H1 (cell line): Measurements from ENCODE around the gene ZNF681. TPM values are rescaled to one million over a fixed set of nuclear protein-coding genes. Genes with fewer than 3 reads are reported as not detected.

Source experiments
- CTCF ChIP-seq, 3 experiments: IDR thresholded peaks; 1 replicate in 2 of 3; 2 replicates in 1 of 3; pipeline versions ENCODE4 v1.5.1 to v1.6.1; 2011; ENCODE audit warnings: low read length in 3 of 3, mild to moderate bottlenecking in 3 of 3, inconsistent platforms in 2 of 3, low read depth in 1 of 3, moderate library complexity in 1 of 3; ENCODE audit not compliant: insufficient read depth in 1 of 3; ENCODE audit errors: control extremely low read depth in 1 of 3
- SP2 ChIP-seq: IDR thresholded peaks from 2 replicates; pipeline ENCODE4 v1.6.1; 2012; ENCODE audit warnings: mild to moderate bottlenecking, low read length, inconsistent platforms
- TAF7 ChIP-seq: optimal IDR thresholded peaks from 2 replicates; pipeline ENCODE3; 2011; ENCODE audit warnings: low read depth, mild to moderate bottlenecking, inconsistent platforms, low read length, moderate library complexity, borderline replicate concordance
- TCF12 ChIP-seq: IDR thresholded peaks from 2 replicates; pipeline ENCODE4 v1.6.1; 2011; ENCODE audit warnings: low read depth, mild to moderate bottlenecking, low read length
- polyA plus RNA-seq, 7 experiments: library from polyadenylated mRNA; depleted of rRNA in 3 of 7; stranded (reverse) in 5 of 7; unstranded in 2 of 7; fragments of >200 nt in 5 of 7; fragments of 200-250 nt in 2 of 7; gene quantifications; 1 replicate in 5 of 7; 2 replicates in 1 of 7; 4 replicates in 1 of 7; pipeline versions ENCODE4 v1.2.1 to v1.2.3, GENCODE V29; 2011 to 2013; ENCODE audit warnings: missing spikeins in 2 of 7, mixed read lengths in 2 of 7
- total RNA-seq: library from RNA; stranded (reverse); fragmentation: NEBNext Ultra II Directional; extraction: Animal tissue kit (Norgen Biotek cat#: 25700); gene quantifications from 2 replicates; pipeline ENCODE4 v1.2.1, GENCODE V29; 2021

Gene ZNF681
- total and polyA plus RNA-seq, 2 of the 8 experiments (the other 6 are each of a cell fraction or from before 2014, with no cell fraction given), result 1.1 to 6.8 TPM

DNA sequence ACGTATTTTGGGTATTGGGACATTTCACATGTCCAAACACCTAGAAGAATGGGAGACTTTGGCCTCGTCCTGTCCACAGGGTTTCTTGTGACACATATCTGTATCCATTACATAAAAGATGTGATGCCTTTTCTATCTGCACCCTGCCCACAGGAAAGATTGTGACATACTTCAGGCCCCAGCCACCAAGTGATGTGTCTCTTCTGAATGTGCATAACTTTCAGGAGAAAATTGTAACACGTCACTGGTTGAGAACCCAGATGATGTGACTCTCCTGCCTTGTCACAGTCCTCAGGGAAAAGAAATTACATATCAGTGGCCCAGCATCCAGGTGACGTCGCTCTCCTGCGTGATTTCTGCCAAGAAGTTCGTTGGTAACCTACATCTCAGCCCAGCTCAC lies 21.0 kb upstream of the ZNF681 start (continued):
- TF ChIP-seq TAF7 (no peak), CTCF (IDR thresholded peaks at IDR 0.05; ENCODE audit: control extremely low read depth in 1 of 3, insufficient read depth in 1 of 3, low read depth in 1 of 3, low read length in 3 of 3) (no peak), TCF12 (no peak), SP2 (no peak)
